Testis (tissue), 3 donors: ENCODE data around the gene PSMC5. TPM values are rescaled to one million over a fixed set of nuclear protein-coding genes. Genes with fewer than 3 reads are reported as not detected.
A peak's percentile ranks its signal among the peaks of the same experiment; 100 is the strongest.

Source experiments
- DNase-seq: peaks from one replicate; pipeline ENCODE4 v3.0.0-alpha.2; 2019
- H3K27ac ChIP-seq, 2 donors: fragments of 200-600 bp; sonication (generic); one replicate each; pipeline ENCODE4 v1.5.1; 2019
- H3K27me3 ChIP-seq: fragments of 200-600 bp; sonication (generic); one replicate; pipeline ENCODE4 v1.5.1; 2019
- H3K36me3 ChIP-seq: fragments of 200-600 bp; sonication (generic); one replicate; pipeline ENCODE4 v1.5.1; 2017; ENCODE audit warnings: low read depth; ENCODE audit errors: missing control alignments
- H3K4me1 ChIP-seq: fragments of 200-600 bp; sonication (generic); one replicate; pipeline ENCODE4 v1.5.1; 2019
- H3K4me3 ChIP-seq, 2 donors: fragments of 200-600 bp; sonication (generic); one replicate each; pipeline ENCODE4 v1.5.1; 2017 to 2019
- H3K9me3 ChIP-seq: fragments of 200-600 bp; sonication (generic); one replicate; pipeline ENCODE4 v1.5.1; 2017
- POLR2A ChIP-seq: fragments of 450-650 bp; IDR thresholded peaks from one replicate; pipeline ENCODE4 v1.6.1; 2017; ENCODE audit warnings: antibody characterized with exemption, mild to moderate bottlenecking, moderate library complexity
- whole genome bisulfite sequencing, 2 donors: methylation state at CpG; one replicate each; pipeline ENCODE4 v1.1.5; 2018; 5-methylcytosine and 5-hydroxymethylcytosine counted together
- intact Hi-C: fragments of 100-400 bp; cut with DNase I; formaldehyde crosslinking; loops from one replicate; pipeline ENCODE4 v1.15.1; 2023; ENCODE audit warnings: low total_unique reads
- polyA plus RNA-seq: library from polyadenylated mRNA; stranded (reverse); fragments of 350-450 nt; fragmentation: Illumina TruSeq; extraction: RNeasy Lipid Tissue Mini Kit (QIAGEN cat#74804); gene quantifications from one replicate; pipeline ENCODE4 v1.2.3, GENCODE V29; 2014; ENCODE audit warnings: low read depth, low replicate concordance; ENCODE audit not compliant: insufficient read depth
- total RNA-seq, 2 donors: library from RNA; depleted of rRNA; stranded (reverse); fragments of >200 nt; gene quantifications; one replicate each; pipeline ENCODE4 v1.2.3, GENCODE V29; 2016
- TF ChIP-seq, protein P1 (sequence below), 3 experiments: fragments of 450-650 bp in 2 of 3; fragments of 200-600 bp in 1 of 3; sonication (generic) in 1 of 3; IDR thresholded peaks; one replicate each; pipeline ENCODE4 v1.5.1; 2016 to 2019; ENCODE audit warnings: antibody characterized with exemption in 3 of 3, mild to moderate bottlenecking in 2 of 3, moderate library complexity in 1 of 3

The PSMC5 gene
- total and polyA plus RNA-seq, 3 donors from 2014 or later, result 121 to 269 (median 145) TPM

DNA sequence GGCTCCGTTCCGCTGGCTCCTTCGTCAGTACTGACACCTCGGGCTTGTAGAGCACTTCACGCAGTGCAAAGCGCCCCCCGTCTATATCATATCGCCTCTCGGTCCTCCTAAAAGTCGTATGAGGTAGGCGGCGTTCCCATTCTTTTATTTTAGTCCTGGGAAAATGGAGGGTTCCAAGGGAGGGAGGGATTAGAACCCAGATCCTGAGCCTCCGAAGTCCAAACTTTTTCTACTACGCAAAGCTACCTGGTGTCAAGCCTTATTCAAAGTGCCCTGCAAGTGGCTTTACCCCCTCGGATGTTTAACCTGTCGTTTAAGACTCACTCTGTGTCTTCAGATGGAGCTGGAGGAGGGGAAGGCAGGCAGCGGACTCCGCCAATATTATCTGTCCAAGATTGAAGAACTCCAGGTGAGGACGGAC lies 580 bp downstream of the PSMC5 start:
- DNase-seq, result no peak
- intact Hi-C loops, result loop anchor here (10.0 kb wide), 1 partner anchor 53 kb away; the partner anchor contains the start of genes CCDC47 and DDX42
- no peaks in the 10 kb centered on the region for H3K9me3 ChIP-seq
- no peaks in the 10 kb centered on the region for H3K27me3 ChIP-seq
- TF ChIP-seq, protein P1, sequence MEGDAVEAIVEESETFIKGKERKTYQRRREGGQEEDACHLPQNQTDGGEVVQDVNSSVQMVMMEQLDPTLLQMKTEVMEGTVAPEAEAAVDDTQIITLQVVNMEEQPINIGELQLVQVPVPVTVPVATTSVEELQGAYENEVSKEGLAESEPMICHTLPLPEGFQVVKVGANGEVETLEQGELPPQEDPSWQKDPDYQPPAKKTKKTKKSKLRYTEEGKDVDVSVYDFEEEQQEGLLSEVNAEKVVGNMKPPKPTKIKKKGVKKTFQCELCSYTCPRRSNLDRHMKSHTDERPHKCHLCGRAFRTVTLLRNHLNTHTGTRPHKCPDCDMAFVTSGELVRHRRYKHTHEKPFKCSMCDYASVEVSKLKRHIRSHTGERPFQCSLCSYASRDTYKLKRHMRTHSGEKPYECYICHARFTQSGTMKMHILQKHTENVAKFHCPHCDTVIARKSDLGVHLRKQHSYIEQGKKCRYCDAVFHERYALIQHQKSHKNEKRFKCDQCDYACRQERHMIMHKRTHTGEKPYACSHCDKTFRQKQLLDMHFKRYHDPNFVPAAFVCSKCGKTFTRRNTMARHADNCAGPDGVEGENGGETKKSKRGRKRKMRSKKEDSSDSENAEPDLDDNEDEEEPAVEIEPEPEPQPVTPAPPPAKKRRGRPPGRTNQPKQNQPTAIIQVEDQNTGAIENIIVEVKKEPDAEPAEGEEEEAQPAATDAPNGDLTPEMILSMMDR (IDR thresholded peaks at IDR 0.05), result no peak
- no peak for TF ChIP-seq POLR2A
- peak overlapping the region; percentile 84 to 94 for H3K4me3 ChIP-seq
- WGBS, 2 donors, result 1% methylated on average over 14 to 19 of the region's 19 CpGs
- peak overlapping the region; percentile 93 to 96 for H3K27ac ChIP-seq
- H3K4me1 ChIP-seq, result peaks cover 8% of the 10 kb centered on the region
- H3K36me3 ChIP-seq, result no peaks in the 10 kb centered on the region

DNA sequence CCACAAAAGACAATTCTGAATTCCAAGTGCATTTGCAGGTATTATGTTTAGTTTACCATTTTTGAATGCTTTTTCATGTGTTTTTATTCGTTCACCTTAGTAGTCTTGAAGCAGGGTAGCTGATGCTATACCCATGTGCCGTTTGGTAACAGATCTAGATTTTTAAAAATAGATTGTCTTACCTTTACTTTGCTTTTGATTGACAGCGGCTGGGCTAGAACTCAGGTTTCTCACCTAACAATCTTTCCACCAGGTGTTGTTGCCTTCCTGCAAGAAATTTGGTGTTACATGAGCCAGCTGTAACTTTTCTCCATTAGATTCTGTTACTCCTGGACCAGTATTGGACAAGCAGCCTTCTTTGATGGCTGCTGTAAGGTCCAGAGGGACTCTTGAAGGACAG lies 1.7 kb downstream of the PSMC5 start:
- peaks cover 8% of the 10 kb centered on the region for H3K4me1 ChIP-seq
- TF ChIP-seq, protein P1 (IDR thresholded peaks at IDR 0.05), result no peak
- TF ChIP-seq POLR2A, result no peak
- H3K27me3 ChIP-seq, result no peaks in the 10 kb centered on the region
- no peaks in the 10 kb centered on the region for H3K9me3 ChIP-seq
- H3K4me3 ChIP-seq, result no peak overlapping the region
- WGBS, 2 donors, result 82 to 92% methylated on average over 3 of the region's 3 CpGs
- intact Hi-C loops, result loop anchor here (10.0 kb wide), 1 partner anchor 54 kb away; the partner anchor contains the start of genes CCDC47 and DDX42
- no peaks in the 10 kb centered on the region for H3K36me3 ChIP-seq
- DNase-seq, result no peak
- no peak overlapping the region for H3K27ac ChIP-seq

DNA sequence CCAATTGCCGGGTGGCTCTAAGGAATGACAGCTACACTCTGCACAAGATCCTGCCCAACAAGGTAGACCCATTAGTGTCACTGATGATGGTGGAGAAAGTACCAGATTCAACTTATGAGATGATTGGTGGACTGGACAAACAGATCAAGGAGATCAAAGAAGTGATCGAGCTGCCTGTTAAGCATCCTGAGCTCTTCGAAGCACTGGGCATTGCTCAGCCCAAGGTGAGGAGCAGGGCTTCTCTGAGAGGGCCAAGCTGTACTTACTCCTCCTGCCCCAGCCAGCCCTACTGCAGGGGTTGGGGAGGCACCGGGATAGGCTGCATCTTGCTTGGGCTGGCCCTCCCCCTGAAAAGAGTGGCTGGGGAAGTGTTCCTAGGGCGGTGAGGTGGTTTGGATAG lies 3.0 kb downstream of the PSMC5 start:
- no peak for TF ChIP-seq POLR2A
- TF ChIP-seq, protein P1 (IDR thresholded peaks at IDR 0.05), result no peak
- Histone ChIP-seq H3K4me1 (peaks cover 8% of the 10 kb centered on the region), H3K36me3 (no peaks in the 10 kb centered on the region), H3K9me3 (no peaks in the 10 kb centered on the region), H3K27ac (peak overlapping the region in 1 of 2 donors; percentile 10), H3K27me3 (no peaks in the 10 kb centered on the region), H3K4me3 (no peak overlapping the region)
- DNase-seq, result no peak
- 81 to 83% methylated on average over 5 of the region's 5 CpGs for WGBS, 2 donors
- intact Hi-C loops, result no loop called here

DNA sequence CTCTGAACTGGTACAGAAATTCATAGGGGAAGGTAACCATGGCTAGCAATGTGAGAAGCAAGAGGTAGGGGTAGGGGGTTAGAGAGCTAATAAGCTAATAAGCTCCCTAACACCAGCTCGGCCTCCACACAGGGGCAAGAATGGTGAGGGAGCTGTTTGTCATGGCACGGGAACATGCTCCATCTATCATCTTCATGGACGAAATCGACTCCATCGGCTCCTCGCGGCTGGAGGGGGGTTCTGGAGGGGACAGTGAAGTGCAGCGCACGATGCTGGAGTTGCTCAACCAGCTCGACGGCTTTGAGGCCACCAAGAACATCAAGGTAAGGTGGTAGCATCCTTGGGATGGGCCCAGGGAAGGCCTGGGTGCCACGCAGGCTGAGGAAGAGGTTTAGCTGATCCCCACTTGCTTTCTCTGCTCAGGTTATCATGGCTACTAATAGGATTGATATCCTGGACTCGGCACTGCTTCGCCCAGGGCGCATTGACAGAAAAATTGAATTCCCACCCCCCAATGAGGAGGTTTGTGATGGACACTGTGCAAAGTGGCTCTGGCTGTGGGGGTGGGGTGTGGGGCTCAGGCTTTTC lies 3.8 kb downstream of the PSMC5 start:
- no peak for DNase-seq
- TF ChIP-seq POLR2A, result no peak
- TF ChIP-seq, protein P1 (IDR thresholded peaks at IDR 0.05), result no peak
- WGBS, 2 donors, result 89 to 94% methylated on average over 13 to 15 of the region's 15 CpGs
- H3K4me1 ChIP-seq, result peaks cover 8% of the 10 kb centered on the region
- no peaks in the 10 kb centered on the region for H3K36me3 ChIP-seq
- intact Hi-C loops, result no loop called here
- no peak overlapping the region for H3K4me3 ChIP-seq
- H3K9me3 ChIP-seq, result no peaks in the 10 kb centered on the region
- no peaks in the 10 kb centered on the region for H3K27me3 ChIP-seq
- H3K27ac ChIP-seq, result peak overlapping the region in 1 of 2 donors; percentile 10

DNA sequence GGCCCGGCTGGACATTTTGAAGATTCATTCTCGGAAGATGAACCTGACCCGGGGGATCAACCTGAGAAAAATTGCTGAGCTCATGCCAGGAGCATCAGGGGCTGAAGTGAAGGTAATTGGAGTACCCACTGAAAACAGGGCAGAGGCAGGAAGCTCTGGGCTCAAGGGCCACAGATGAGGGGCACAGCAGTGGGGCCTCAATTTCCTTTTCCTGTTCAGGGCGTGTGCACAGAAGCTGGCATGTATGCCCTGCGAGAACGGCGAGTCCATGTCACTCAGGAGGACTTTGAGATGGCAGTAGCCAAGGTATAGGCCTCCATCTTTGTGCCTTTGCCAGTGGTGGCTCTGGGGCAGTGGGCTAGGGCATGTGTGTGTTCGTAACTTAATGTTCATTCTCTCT lies 4.3 kb downstream of the PSMC5 start:
- Histone ChIP-seq H3K4me3 (no peak overlapping the region), H3K4me1 (peaks cover 8% of the 10 kb centered on the region), H3K36me3 (no peaks in the 10 kb centered on the region), H3K9me3 (no peaks in the 10 kb centered on the region), H3K27me3 (no peaks in the 10 kb centered on the region), H3K27ac (no peak overlapping the region)
- WGBS, 2 donors, result 73 to 83% methylated on average over 8 of the region's 8 CpGs
- no peak for TF ChIP-seq POLR2A
- TF ChIP-seq, protein P1 (IDR thresholded peaks at IDR 0.05), result no peak
- DNase-seq, result no peak
- intact Hi-C loops, result no loop called here
